ENCODE measurements around the gene ZNF407.

DNA sequence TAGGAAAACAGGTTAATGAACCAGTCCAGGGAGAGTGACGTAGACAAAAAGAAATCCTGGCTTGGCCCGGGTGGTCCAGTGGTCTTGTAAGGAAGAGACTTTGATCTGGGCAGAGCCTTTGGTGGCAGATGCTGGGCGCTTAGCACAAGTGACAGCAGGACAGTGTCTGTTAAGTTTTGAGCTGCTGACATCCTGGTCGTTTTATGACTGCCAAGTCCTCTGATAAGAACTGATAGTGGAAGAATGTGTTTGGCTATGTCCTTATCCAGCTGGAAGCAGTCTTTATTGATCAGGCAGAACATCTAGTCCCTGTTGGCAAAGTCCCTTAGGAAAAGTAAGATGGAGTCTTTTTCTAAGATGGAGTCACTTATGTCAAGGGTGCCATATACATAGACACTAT, 27.4 kb upstream of the ZNF407 start:
- TF ChIP-seq CTCF (IDR thresholded peaks at IDR 0.05 in 2 of 3, conservative IDR thresholded peaks at IDR 0.05 in 1 of 3; ENCODE audit: borderline replicate concordance in 1 of 3, insufficient read depth in 1 of 3, low read depth in 2 of 3, low read length in 2 of 3) (no peak), POLR2A (IDR thresholded peaks at IDR 0.05; ENCODE audit: borderline replicate concordance, extremely low read depth, insufficient read depth, insufficient read length) (no peak), RAD21 (IDR thresholded peaks at IDR 0.05; ENCODE audit: low read depth) (no peak), SIN3A (IDR thresholded peaks at IDR 0.05; ENCODE audit: low read depth) (no peak), SP1 (IDR thresholded peaks at IDR 0.05; ENCODE audit: low read depth) (no peak), EZH2 (IDR thresholded peaks at IDR 0.05) (no peak), TCF7L2 (IDR thresholded peaks at IDR 0.05; ENCODE audit: borderline replicate concordance, extremely low read depth, insufficient read depth, insufficient read length) (no peak), JUND (IDR thresholded peaks at IDR 0.05) (no peak), EGR1 (IDR thresholded peaks at IDR 0.05; ENCODE audit: low read depth) (no peak)
